Cardiac muscle cell (in vitro differentiated cells and primary cell): ENCODE data around the gene CEACAM6. TPM values are rescaled to one million over a fixed set of nuclear protein-coding genes. Genes with fewer than 3 reads are reported as not detected.

Experiments
- DNase-seq, 2 donors: peaks; one replicate each; pipeline versions ENCODE4 v3.0.0 to v3.0.0-alpha.2; 2010 to 2017; ENCODE audit warnings: low read depth in 1 of 2, low spot score in 1 of 2
- H3K27ac ChIP-seq: fragments of 200-600 bp; sonication (generic); 2 replicates; pipeline ENCODE4 v1.5.1; 2016
- H3K27me3 ChIP-seq: fragments of 200-600 bp; sonication (generic); 2 replicates; pipeline ENCODE4 v1.6.0; 2016; ENCODE audit warnings: control low read depth
- H3K36me3 ChIP-seq: fragments of 200-600 bp; sonication (generic); 2 replicates; pipeline ENCODE4 v1.5.1; 2016; ENCODE audit warnings: control low read depth
- H3K4me1 ChIP-seq: fragments of 200-600 bp; sonication (generic); 2 replicates; pipeline ENCODE4 v1.8.1; 2017; ENCODE audit warnings: low read depth, mild to moderate bottlenecking, mixed run types
- H3K4me3 ChIP-seq: fragments of 200-600 bp; sonication (generic); 2 replicates; pipeline ENCODE4 v1.5.1; 2016; ENCODE audit warnings: mild to moderate bottlenecking
- H3K9me3 ChIP-seq: fragments of 200-600 bp; sonication (generic); 2 replicates; pipeline ENCODE4 v1.5.1; 2017; ENCODE audit warnings: low read depth, mild to moderate bottlenecking, control low read depth
- polyA plus RNA-seq: library from polyadenylated mRNA; unstranded; fragments of >200 nt; fragmentation: Nextera tagmentation; extraction: Ambion mirVana; gene quantifications from 2 replicates; pipeline ENCODE4 v1.2.1, GENCODE V29; 2016
- total RNA-seq: library from RNA; depleted of rRNA; stranded (reverse); fragments of >200 nt; gene quantifications from 2 replicates; pipeline ENCODE4 v1.2.3, GENCODE V29; 2016
- TF ChIP-seq, protein P1 (sequence below): IDR thresholded peaks from 2 replicates; pipeline ENCODE4 v1.5.1; 2012; ENCODE audit warnings: low read depth, mild to moderate bottlenecking, low read length

Gene CEACAM6
- total and polyA plus RNA-seq, 2 experiments from 2014 or later: not detected

DNA sequence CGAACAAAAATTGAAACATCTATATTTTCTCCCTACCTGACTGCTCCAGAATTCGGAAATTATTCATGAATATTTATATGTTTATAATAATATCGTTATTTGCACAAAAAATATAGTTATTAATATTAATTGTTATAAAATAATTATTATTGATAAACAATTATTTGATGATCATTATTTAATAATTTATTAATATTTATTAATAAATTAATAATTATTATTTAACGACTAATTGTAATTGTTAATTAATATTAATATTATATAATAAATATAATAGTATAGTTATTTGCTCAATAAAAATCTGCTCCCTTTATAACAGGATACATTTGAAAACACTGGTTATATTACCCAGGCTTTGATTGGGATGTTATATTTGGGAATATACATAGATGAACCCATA lies 14.3 kb downstream of the CEACAM6 start:
- DNase-seq: no peak
- Histone ChIP-seq H3K4me1 (no peaks in the 10 kb centered on the region), H3K27ac (no peak overlapping the region), H3K36me3 (no peaks in the 10 kb centered on the region), H3K9me3 (peaks cover 3% of the 10 kb centered on the region), H3K27me3 (no peaks in the 10 kb centered on the region), H3K4me3 (no peak overlapping the region)
- TF ChIP-seq, protein P1, sequence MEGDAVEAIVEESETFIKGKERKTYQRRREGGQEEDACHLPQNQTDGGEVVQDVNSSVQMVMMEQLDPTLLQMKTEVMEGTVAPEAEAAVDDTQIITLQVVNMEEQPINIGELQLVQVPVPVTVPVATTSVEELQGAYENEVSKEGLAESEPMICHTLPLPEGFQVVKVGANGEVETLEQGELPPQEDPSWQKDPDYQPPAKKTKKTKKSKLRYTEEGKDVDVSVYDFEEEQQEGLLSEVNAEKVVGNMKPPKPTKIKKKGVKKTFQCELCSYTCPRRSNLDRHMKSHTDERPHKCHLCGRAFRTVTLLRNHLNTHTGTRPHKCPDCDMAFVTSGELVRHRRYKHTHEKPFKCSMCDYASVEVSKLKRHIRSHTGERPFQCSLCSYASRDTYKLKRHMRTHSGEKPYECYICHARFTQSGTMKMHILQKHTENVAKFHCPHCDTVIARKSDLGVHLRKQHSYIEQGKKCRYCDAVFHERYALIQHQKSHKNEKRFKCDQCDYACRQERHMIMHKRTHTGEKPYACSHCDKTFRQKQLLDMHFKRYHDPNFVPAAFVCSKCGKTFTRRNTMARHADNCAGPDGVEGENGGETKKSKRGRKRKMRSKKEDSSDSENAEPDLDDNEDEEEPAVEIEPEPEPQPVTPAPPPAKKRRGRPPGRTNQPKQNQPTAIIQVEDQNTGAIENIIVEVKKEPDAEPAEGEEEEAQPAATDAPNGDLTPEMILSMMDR: no peak

DNA sequence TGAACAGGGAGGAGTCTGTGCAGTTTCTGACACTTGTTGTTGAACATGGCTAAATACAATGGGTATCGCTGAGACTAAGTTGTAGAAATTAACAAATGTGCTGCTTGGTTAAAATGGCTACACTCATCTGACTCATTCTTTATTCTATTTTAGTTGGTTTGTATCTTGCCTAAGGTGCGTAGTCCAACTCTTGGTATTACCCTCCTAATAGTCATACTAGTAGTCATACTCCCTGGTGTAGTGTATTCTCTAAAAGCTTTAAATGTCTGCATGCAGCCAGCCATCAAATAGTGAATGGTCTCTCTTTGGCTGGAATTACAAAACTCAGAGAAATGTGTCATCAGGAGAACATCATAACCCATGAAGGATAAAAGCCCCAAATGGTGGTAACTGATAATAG lies 16.1 kb downstream of the CEACAM6 start:
- no peaks in the 10 kb centered on the region for H3K4me1 ChIP-seq
- no peaks in the 10 kb centered on the region for H3K27me3 ChIP-seq
- no peak overlapping the region for H3K27ac ChIP-seq
- no peaks in the 10 kb centered on the region for H3K36me3 ChIP-seq
- TF ChIP-seq, protein P1: no peak
- H3K9me3 ChIP-seq: peaks cover 3% of the 10 kb centered on the region
- no peak for DNase-seq
- H3K4me3 ChIP-seq: no peak overlapping the region

DNA sequence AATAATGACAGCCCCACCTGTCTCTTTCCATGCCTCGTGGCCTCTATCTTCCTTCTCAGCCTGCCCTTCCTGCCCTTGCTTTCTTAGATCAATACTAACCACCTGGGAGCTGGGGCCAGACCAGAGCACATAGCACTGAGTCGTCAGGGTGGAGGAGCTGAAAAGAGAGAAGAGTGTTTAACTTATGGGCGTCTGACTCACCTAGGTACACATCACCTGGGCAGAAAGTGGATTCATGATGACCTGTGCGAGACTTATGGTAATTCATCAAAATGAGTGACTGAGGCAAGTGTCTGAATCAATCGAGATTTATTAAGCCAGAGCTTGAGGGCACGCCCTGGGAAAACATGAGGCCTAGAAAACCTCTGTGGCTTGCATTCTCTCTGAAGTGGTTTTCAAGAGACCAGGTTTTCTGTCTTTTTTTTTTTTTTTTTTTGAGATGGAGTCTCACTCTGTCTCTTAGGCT lies 19.2 kb downstream of the CEACAM6 start:
- no peak overlapping the region for H3K27ac ChIP-seq
- no peaks in the 10 kb centered on the region for H3K36me3 ChIP-seq
- no peaks in the 10 kb centered on the region for H3K9me3 ChIP-seq
- no peaks in the 10 kb centered on the region for H3K27me3 ChIP-seq
- no peak overlapping the region for H3K4me3 ChIP-seq
- TF ChIP-seq, protein P1: no peak
- no peaks in the 10 kb centered on the region for H3K4me1 ChIP-seq
- DNase-seq: no peak

DNA sequence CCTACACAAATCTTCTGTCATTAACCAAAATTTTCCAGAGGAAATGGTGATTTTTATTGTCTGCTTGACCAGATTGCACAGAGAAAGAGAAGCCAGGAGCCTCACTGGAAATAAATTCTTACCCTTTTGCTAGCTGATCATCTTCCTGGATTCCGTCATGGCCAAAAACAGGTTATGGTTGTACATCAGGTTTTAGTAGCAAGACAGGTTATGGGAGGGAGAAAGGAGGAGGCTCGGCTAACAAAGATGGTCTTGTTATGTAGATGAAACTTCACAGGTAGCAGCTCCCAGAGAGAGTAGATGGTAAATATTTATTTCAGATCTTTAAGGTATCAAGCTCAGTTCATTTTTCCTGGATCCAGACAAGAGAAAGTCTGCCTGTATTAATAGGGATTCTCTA lies 21.4 kb downstream of the CEACAM6 start:
- H3K36me3 ChIP-seq: no peaks in the 10 kb centered on the region
- no peak for DNase-seq
- no peaks in the 10 kb centered on the region for H3K4me1 ChIP-seq
- no peaks in the 10 kb centered on the region for H3K9me3 ChIP-seq
- H3K27ac ChIP-seq: no peak overlapping the region
- H3K27me3 ChIP-seq: no peaks in the 10 kb centered on the region
- H3K4me3 ChIP-seq: no peak overlapping the region
- TF ChIP-seq, protein P1: no peak

DNA sequence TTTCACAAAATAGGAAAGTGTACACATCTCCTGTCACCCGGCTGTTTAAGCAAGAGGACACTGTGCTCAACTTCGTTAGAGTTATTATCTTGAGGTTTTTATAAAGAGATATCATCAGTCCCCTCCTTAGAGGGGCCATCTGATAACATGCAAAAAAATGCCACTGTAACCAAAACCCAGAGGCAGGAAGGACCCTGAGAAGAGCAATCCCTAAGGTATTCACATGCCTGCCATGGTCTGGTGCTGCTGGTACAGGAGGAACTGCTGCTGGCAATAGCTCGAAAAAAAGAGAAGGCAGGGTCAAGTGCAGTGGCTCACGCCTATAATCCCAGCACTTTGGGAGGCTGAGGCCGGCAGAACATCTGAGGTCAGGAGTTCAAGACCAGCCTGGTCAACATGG lies 28.3 kb downstream of the CEACAM6 start:
- H3K27me3 ChIP-seq: no peaks in the 10 kb centered on the region
- no peak overlapping the region for H3K4me3 ChIP-seq
- TF ChIP-seq, protein P1: no peak
- no peaks in the 10 kb centered on the region for H3K4me1 ChIP-seq
- no peak overlapping the region for H3K27ac ChIP-seq
- H3K9me3 ChIP-seq: no peaks in the 10 kb centered on the region
- DNase-seq: no peak
- H3K36me3 ChIP-seq: no peaks in the 10 kb centered on the region

DNA sequence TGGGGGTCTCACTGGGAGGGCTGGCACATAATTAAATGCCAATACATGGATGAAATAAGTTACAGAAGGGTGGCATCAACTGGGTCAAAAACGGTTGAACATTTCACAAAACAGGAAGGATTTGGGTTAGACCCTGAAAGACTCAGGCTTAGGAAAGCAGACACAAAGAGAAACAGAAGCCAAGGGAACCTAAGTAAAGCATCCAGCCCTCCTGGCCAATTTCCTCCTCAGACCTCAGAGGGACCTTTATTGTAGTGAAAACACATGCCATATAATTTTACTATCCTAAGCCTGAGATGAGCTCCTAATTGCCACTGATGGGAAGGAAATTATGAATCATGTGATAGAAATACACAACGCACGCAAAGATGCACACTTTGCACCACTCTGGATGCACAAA lies 29.0 kb downstream of the CEACAM6 start:
- no peak for DNase-seq
- no peaks in the 10 kb centered on the region for H3K4me1 ChIP-seq
- TF ChIP-seq, protein P1: no peak
- H3K27me3 ChIP-seq: no peaks in the 10 kb centered on the region
- H3K36me3 ChIP-seq: no peaks in the 10 kb centered on the region
- H3K9me3 ChIP-seq: no peaks in the 10 kb centered on the region
- H3K4me3 ChIP-seq: no peak overlapping the region
- H3K27ac ChIP-seq: no peak overlapping the region
